HG03280 (cell line): ENCODE data around the gene TCEA3.

ENCODE experiments used
- ATAC-seq: cut with Tn5 transposase; IDR thresholded peaks from one replicate; pipeline ENCODE4 v1.9.1; 2021; ENCODE audit warnings: mild to moderate bottlenecking, moderate library complexity; ENCODE audit not compliant: unreplicated experiment

Gene TCEA3

DNA sequence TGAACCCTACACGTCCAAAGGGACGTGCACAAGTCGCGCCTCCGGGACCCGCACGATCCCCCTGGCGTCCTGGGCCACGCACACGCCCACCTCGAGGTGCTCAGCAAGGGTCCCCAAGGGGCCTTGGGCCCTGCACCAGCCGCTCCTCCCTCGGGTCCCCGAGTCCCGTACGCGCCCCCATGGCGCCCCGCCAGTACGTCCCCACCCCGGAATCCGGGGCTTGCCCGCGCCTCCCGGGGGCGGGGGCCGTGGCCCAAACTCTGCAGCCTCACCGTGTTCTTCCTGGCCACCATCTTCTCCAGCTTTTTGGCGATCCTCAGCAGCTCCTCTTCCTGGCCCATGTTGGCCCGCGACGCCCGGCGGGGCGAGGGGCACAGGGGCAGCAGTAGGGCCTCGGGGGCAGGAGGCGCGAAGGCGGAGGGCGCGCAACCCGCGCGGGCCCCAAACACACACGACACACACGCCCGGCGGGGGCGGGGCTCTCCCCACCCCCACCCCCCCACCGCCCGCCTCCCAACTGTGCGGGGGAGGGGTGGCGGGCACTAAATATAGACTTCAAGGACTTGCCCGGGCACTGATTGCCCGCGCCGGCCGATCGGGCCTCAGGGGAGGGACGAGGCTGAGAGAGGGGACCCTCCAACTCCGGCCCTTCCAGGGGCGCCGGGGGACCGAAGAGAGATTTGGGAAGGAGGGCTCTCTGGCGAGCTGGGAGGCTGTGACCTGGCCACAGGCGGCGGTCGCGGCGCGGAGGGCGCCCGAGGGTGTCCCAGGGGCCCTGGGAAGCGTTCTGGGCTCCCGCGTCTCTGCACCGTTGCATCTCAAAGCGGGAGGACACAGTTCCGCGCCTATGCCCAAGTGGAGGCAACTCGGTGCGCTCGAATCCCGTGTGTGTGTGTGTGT is at the start of gene TCEA3:
Gene TCEA3, minus strand, starts transcription at position 456 of the 900 bp plus-strand sequence. Its CDS starts 115 bp downstream, at position 341.
- no peak for ATAC-seq

DNA sequence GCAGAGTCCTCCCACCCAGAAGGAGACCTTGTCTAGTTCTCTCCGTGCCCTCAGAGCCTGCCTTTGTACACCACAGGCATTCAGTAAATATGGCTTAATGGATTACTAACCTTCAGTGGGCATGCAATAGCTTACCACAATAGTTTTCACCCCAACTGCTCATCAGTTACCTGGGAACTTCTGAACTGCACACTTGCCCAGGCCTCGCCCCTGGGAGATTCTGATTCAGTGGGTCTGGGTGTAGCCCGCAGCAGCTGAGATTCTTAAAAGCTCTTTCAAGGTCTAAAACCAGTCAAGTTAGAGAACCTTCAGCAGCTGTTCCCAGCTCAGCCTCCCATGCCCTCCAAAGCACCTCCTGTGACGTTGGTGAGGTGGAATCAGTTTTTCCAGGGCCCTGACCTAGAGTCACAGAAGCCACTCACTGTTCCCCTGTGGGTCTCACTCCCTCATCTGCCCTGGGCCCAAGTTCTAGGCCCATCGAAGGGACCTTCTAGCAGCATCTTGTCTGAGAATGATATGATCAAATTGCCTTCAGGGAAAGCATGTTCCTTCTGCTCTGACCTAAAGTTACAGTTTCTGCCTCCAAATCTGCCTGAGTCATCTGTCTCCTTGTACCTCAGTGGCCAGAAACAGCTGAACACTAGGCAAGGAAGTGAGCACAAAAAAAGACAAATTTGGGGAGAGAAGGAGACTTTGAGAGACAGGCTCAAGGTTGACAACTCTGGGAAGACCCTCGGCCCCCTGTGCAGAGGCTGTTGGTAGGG is 48.7 kb upstream of the TCEA3 start:
- ATAC-seq: no peak

DNA sequence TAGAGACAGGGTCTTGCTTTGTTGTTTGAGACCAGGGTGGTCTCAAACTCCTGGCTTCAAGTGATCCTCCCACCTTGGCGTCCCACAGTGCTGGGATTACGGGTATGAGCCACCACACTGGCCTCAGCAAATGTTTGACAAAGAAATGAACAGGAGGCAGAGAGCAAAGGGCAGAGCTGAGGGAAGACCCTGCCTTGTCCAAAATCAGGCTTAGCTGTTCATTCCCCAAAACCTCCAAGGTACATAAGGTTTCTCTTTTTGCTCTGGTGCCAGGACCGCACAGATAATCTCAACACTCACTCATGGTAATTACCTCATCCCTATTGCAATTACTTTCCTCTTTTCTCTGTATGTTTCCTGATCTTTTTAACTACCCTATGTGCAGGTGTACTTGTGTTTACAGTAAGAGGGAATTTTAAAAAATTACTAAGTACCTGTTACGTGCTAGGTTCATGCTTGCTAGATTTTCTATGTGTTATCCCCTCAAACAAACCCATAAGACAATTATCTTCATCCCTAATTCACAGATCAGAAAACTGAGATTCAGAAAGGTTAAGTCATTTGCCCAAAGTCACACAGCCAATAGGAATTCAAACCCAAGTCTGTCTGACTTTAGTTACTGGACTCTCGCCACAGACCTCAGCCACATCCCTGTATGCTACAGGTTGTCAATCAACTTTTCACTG is 47.9 kb upstream of the TCEA3 start:
- ATAC-seq: no peak

DNA sequence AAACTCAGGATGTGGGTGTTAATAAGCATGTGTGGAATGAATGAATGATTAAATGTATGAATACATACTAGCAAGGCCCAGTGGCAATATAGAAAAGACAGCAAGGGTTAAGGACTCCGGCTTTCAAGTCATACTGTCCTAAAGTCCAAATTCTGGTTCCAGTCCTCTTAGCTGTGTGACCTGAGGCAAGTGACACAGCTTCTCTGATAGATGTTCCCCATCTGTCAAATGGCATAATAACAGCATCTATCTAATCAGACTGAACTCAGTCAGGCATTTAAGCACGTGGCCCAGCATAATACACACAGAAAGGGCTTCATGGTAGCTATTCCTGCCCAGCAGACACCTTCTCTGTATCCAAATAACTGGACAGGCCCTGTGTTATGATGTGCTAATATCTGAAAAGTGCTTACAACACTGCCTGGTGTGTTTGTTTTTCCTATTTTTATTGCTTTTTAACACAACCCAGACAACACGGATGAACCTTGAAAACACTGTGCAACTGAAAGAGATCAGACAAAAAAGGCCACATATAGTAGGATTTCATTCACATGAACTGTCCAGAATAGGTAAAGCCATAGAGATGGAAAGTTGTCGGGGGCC is 47.0 kb upstream of the TCEA3 start:
- no peak for ATAC-seq

DNA sequence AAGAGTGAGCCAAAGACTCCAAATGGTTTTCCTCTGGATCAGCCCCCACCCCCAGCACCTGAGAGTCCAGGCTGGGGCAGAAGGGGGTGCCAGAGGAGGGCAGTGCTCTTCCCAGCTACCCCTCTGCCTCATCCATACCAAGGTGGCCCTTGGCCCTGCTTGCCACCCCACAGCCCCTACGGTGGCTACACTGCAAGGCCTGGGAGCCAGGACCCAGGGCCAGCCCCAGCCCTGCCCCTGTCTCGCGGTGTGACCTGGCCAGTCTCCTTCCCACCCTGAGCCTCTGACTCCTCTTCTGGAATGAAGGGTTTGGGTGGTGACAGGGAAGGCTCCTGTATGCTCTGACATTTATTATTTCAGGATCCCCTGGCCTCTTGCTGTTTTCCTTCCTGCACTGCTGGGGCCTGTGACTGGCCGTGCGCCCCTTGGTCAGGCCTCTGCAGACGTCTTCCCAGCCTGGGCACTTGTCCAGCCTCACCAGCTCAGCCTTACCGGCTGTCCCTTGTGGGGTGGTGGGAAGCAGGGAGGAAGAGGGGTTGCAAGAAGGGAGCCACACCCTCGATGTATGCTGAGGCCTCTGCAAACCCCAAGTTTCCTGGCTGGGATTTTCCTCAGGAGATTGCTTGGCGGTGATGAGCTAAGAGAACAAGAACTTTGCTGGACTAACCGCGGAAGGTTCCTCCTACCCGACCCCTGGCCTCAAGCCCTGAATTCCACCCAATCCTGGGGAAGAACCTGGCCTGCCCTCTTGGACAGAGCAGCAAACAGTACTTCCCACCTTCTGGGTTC is 45.9 kb upstream of the TCEA3 start:
- ATAC-seq: no peak

DNA sequence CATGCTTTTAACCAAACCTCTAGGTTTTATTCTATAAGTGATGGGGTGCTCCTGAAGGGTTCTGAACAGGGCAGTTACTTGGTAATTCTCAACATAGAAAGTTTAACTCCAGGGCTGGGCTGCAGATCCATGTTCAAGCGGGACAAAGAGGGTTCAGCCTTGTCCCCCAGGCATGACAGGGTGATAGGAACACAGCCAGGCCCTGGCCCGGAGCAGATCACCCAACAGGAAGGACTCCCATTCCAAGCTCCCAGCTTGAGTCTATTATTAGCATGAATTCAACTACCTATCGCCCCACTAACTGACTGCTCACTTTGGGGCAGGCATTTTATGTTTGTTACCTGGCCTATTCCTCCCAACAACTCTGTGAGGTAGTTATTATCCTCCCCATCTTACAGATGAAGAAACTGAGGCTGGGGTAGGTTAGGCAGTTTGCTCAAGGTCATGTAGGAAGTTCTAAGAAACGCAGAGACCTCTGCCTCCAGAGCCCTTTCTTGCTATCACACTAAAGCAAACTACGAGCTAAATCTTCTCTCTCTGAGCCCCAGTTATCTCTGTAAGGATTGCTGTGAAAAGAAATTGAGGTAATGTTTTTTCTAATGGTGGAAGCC is 44.9 kb upstream of the TCEA3 start:
- ATAC-seq: no peak

DNA sequence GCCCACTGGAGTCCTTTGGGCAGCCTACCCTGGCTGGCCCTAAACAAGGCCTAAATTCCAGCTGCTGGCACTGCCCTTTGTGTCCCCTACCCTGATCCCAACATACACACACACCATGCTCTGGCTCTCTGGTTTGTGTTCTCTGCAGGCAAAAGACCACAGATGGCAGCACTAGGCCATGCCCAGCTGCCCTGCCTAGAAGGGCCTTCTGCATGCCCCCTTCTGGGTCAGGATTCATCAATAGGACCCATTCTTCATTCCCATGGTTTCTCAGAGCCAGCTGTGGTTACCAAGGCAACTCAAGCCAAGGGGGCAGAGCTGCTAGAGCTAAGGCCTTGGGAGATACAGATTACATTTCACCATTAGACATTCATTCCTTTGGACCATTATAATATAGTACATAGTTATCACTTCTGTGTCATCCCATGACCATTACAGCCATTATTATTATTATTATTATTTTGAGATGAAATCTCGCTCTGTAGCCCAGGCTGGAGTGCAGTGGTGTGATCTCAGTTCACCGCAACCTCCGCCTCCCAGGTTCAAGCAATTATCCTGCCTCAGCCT is 42.0 kb upstream of the TCEA3 start:
- no peak for ATAC-seq

DNA sequence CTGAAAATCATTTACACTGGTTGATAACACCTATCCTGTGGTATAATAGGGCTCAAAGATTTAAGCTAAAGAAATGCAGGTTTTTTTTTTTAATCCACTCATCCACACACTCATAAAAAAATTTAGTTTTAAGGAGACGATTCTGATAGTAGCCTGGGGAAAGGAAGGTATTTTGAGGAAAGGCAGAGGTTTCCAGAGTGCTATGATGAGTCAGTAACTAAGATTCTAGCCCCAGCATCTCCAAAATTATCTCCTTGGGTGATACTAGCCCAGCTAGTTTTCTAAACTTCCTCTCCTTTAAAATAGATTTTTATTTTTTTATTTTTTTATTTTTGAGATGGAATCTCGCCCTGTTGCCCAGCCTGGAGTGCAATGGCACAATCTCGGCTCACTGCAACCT is 38.7 kb upstream of the TCEA3 start:
- ATAC-seq: no peak

DNA sequence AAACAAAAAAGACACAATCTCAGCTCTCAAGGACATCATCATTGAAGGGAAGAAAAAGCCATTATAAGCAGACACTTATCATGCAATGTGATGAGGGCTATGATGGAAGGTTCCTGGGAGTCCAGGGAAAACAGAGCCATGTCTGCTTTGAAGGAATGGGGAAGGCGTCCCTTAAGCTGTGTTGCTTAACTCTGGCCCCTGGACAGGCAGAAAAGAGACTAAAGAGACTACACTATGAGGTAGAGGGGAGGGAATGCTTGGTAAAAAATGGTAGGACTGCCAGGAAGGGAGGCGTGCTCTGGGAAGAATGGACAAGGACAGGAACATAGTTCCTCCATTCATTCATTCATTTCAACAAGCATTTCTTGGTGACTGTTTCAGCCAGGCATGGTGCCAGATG is 38.2 kb upstream of the TCEA3 start:
- ATAC-seq: no peak

DNA sequence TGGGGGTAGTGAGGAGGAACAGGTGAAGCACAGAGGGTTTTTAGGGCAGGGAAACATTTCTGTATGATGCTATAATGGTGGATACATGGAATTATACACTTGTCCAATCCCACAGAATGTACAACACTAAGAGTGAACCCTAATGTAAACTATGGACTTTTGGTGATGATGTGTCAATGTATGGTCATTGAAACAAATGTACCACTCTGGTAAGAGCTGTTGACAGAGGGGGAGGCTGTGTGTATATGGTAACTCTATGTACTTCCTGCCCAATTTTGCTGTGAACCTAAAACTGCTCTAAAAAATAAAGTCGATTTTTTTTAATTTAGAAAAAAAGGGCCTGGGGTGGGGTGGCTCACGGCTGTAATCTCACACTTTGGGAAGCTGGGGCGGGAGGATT is 36.5 kb upstream of the TCEA3 start:
- no peak for ATAC-seq

DNA sequence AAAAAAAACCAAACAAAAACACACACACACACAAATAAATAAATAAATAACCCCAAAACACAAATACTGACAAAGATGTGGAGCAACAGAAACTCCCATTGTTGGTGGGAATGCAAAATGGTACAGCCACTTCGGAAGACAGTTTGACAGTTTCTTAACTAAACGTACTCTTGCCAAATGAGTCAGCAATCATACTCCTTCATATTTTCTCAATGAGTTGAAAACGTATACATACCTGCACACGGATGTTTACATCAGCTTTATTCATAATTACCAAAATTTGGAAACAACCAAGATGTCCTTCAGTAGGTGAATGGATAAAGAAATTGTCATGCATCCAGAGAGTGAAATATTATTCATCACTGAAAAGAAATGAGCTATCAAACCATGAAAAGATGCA is 36.0 kb upstream of the TCEA3 start:
- ATAC-seq: no peak

DNA sequence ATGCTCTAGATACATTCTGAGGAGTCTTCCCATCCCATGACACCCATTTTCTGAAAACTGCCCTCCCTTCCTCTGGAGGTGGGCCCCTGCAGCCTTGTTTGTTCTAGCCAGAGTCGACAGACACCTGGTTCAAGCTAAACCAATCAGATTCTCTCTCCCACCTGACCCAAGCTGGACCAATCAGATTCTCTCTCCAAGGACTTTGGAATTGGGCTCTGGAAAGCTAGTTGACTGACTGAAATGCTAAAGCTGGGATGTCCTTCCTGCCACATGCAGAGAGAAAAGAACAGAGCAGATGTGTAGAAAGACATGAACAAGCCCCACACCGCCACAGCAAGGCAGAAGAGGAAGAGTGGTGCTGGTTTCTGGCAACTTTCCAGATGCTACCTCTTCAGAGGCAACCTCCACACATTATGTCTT is 34.8 kb upstream of the TCEA3 start:
- no peak for ATAC-seq

DNA sequence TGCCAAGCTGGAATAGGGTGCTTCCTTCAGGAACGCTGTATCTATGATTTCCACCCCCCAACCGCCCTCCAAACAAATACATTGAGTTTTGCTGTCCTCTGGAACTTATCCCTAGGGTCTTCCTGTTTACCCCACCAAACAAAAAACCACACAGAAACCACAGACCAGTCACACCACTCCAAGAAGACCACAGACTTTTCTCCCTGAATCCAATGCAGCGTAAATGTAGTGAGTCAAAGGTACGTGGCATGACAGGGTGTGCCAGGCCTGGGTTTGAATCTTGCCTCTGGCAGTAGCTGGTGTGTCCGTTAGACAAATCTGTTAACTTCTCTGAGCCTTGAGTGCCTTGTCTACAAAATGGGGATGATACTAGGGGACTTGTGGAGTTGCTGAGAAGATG is 31.7 kb upstream of the TCEA3 start:
- ATAC-seq: no peak

DNA sequence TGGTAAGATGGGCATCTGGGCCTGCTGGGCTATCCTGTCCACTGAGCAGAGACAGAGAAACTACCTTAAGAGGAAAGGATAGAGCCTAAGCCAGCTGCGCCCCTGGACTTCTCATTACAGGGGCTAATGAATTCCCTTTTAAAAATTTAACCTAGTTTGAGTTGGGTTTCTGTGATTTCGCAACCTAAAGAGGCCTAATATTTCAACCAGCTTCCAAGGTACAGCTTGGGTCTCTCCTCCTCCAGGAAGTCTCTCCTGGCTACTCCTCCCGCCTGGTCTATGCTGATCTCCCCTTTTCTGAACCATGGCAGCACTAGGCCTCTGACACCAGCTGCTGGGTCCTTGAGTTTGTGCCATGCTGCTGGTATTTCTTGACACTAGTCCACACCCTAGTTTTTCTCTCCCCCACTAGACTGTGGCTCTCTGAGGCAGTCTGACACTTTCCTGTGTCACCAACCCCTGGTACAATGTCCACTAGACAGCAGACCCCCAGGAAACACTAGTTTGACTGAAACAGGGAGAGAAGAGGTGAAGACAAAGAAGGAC is 29.0 kb upstream of the TCEA3 start:
- no peak for ATAC-seq

DNA sequence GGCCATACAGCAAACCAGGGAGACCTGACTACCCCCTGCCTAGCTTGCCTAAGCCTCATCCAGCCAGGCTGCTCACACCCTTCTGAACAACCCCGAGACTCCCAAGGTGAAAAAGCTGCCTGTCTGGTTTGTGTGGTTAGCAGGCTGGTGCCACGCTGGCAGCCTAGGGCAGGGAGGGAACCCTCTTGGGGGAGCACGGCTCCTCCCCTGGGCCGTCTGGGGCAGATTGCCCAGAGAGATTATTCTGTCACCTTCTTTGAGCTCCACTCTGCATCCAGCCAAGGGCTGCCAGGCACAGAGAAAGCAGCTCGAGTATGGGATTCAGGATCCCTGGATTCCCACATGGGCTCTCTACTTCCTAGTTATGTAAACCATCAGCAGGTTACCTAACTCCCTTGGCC is 27.5 kb upstream of the TCEA3 start:
- ATAC-seq: no peak

DNA sequence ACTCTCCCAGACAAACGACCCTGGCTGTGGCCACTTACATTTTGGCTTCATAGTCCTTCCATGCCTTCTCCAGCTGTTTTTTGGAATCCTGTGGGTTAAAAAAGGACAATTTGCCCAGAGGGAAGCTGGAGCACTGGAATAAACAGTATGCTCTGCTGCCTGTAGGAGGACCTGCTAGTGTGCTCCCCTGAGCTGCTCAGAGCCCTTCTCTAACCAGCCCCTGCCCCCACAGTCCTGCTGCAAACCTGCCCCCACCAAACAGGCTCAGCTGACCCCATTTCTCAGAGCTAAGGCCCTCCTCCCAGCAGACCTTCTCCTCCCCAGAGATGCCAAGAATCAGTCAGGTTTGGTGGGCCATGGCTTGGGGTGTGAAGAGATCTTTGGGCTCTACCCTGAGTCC is 26.9 kb upstream of the TCEA3 start:
- no peak for ATAC-seq

DNA sequence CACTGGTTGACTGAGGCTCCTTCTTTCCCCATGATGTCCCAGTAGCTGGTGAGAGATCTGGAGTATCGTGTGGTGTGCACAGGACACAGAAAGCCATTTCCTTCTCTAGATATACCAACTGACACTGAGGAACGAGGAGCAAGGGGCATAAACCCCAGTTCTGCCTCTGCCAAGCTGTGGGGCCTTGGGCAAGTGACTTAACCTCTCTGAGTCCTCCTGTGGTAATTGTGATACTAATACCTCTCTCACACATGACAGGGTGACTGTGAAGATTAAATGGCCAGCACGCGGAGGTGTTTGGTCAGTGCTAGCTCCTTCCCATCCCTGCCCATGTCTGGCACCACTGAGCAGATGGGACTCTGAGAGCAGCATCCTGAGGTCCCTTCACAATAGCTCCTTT is 26.3 kb upstream of the TCEA3 start:
- no peak for ATAC-seq

DNA sequence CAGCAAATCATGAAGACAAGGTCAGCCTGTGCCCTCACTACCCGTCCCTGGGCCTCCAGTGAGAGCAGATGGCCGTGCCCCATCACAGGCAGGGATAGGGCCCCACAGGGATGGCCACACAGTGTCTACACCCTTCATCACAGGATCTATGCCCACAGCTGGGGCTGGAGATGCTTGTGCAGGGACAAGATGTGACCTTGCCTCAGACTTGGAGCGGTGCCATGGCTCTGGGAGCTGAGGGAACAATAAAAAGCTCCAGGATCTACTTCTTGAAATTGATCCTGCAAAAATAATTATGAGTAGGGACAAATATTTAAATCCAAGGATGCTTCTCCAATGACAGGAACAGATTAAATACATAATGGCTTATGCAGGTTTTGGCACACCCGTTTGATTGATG is 25.4 kb upstream of the TCEA3 start:
- ATAC-seq: no peak

DNA sequence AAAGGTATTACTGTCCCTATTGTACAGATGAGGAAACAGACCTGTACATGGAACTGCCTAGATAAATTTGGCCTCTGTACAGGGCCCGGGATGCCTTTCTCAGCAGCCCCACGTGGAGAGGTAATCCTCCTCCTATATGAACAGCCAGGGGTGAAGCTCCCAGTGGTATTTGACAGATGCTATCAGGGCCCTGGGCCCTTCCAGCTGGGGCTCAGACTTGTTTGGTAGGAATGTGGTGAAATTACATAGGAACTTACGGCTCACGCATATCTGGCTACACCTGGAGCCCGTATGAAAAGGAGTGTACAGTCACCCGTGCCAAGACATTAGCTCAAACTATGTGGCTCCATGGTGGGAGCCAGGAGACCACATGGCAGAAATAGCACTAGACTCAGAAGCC is 24.8 kb upstream of the TCEA3 start:
- no peak for ATAC-seq
